CD4-positive, alpha-beta T cell treated with Interleukin-6 at 100 ng/mL for 8 hours (primary cell): ENCODE results near the gene SHANK2.
"Not testable (repeated sequence)": the region's sequence is repeated elsewhere in the genome, so short reads cannot be mapped to it uniquely, and the experiment has no call there.

ENCODE experiments used
- DNase-seq: peaks from one replicate; pipeline ENCODE4 v3.0.0-alpha.2; 2020; ENCODE audit warnings: mixed read lengths, low spot score

The SHANK2 gene

DNA sequence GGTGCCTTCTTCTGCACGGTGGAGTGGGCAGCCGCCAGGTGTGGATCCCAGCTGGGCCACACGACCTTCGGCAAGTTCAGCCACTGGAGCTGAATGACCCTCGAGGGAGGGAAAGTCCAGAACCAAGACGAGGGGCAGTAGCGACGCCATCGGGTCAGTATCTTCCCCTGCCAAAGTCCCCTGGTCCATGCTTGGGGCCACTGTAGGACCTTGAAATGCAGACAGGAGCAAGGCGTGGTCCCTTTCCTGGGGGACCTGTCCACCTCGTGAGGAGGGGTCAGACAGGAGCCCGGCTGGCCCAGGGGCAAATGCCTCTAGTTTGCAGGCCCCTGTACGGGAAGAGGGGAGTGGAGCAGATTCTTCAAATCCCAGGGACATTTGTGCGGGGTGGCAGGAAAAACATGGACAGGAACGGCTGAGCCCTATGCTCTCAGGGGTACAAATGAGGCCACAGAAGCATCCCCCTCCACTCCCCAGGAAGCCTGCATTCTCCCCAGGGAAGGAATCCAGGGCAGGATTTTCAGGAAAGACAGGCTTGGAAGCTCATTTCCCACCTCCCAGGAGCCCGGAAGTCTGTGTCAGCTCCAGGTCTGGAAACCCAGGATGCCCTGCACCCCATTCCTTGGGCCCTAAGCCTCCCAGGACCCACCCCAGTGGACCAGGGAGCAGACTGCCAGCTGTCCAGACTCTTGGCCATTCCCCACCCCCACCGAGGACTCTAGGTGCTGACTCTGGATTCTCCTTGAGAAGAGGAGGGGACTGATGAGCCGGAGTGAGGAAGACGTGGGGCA lies 6.6 kb downstream of the SHANK2 start:
- no peak for DNase-seq

DNA sequence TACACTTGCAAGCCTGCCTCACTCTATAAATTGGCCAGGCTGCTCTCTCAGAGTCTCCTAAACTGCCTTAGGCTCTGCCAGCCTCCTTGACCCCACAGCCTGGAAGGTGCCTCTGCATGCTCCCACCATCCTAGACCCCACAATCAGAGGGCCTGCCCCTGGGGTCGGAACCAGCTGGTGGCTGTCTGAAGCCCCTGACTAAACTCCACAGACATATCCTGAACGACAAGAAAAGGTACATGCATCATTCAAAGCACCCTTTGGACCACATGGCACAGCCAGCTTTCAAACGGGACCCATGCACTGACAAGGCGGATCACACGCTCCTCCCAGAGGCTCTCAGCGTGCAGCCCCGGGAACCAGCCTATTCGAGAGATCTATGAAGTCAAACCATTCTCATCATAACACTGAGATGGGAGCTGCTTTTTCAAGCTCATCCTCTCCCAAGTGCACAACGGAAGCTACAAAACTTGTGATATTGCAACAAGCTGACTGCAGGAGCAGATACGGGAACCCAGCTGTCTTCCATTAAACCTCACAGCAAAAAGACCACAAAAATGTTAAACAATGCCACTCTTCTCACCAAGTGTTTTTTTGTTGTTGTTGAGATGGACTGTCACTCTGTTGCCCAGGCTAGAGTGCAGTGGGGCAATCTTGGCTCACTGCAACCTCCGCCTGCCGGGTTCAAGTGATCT lies 8.1 kb downstream of the SHANK2 start:
- DNase-seq, result no peak

DNA sequence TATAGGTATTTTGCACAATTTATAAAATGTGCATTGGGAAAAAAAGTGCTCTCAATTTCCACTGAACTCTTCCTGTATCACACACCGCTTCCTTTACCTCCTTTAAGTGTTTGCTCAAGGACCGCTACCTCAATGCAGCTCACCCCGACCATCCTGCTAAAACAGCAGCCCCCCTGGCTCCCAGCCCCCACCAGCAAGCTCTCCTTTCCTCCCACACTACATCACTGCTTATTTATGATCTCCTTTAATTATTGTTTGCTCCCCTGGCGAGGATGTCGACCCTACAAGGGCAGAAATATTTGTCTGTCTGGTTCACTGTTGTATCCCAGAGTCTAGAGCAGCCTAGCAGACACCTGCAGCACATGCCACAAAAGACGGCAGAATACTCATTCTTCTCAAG lies 10.0 kb downstream of the SHANK2 start:
- DNase-seq, result no peak

DNA sequence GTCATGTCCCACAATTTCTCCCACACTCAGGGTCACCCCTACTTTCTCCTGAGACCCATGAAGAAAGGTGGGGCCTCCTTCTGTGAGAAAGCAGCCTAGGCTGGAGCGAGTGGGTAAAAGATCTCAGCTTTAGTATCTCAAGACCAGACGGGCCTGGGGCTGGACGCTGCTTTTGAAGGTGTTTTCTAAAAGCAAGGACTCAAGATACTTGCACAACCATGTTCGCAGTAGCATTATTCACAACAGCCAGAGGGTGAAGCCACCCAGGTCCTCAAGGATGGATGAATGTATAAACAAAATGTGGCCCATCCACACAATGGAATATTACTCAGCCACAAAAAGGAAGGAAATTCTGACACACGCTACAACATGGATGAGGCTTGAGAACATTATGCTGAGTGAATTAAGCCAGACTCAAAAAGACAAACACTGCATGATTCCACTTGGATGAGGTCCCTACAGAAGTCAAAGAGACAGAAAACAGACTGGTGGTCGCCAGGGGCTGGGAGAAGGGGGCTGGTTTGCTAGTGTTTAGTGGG lies 10.6 kb downstream of the SHANK2 start:
- DNase-seq, result no peak

DNA sequence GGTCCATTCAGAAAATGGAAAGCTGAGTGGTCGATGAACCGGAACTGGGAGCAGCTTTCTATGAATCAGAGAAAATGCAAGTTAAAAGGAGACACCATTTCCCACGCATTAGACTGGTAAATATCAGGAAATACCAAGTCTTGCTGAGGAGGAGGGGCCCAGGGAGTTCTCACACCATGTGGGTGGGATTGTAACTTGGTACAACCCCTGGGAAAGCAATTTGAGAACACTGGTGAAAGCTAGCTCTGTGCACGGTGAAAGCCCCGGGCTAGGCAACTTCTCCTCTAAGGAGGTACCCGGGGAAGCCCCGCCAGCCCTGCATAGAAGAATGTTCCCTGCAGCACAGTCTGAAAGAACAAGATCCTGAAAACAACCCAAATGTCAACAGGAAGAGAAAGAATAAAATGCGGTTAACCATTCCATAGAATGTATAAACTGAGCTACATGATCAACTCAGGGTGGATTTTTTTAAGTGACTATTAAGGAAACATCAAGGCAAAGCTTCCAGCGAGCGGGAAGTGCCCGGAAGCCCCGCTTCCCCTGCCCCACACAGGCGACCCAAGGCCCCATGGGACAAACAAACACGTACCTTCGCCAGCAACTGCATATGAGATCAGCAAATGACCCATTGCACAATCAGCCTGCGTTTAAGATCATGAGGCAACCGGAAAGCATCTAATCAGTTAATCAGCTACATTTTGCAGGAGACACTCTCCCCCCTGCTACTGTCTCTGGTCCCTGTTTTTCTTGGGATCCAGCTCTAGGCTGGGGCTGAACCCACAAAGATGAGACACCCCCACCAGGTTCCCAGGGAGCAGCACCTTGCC lies 11.3 kb downstream of the SHANK2 start:
- DNase-seq, result no peak

DNA sequence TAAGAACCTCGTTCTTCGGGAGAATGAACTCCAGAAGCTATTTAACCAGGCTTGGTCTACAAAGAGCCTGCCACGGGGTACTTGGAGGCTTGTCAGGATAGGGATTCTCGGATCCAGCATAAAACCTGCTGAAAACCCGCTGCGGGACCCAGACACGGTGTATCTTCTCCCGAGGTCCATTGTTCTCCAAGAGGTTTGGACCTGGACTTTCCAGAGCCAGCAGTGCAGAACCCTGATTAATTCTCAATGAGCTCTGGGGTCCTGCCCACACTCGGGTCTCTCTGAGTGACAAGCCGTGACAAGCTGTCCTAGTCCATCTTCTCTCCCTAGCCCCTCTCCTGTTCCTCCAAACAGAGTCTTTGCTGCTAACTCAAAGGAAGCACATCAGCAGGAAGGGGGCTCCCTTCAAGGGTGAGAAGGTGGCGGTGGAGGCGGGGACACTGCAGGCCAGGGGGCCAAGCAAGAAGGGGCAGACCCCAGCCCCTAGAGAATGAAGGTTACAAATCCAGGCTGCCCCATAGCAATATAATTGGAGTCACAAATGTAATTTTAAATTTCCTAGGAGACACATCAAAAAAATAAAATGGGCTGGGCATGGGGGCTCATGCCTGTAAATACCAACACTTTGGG lies 12.2 kb downstream of the SHANK2 start:
- no peak for DNase-seq

DNA sequence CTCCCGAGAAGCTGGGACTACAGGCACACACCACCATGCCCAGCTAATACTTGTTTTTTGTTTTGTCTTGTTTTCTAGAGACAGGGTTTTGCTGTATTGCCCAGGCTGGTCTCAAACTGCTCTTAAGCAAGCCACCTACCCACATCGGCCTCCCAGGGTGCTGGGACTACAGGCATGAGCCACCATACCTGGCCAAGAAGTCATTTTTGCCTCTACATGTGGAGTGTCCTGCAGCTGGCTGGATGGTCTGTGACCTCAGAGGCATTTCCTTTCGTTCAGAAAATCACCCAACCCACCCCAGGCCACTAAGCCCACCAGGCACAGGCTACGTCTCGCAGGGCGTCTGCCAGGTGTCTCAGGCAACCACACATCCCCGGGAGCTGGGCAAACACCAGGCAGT lies 12.8 kb downstream of the SHANK2 start:
- DNase-seq, result no peak

DNA sequence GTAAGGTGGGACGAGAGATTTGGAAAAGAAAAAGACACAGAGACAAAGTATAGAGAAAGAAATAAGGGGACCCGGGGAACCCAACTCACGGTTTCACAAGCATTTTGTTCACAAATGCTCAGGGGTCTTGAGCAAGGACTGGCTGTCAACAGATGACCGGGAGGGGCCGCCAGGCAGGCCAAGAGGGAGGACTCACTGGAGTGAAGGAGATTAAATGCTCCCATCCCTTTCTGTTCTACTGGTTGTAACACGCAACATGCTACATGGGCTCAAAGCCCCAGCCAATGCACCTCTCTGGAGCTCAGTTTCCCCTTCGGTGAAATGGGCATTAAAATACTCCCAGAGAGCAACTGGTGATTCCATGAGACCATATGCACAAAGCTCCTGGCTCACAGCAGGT lies 13.4 kb downstream of the SHANK2 start:
- DNase-seq, result no peak

DNA sequence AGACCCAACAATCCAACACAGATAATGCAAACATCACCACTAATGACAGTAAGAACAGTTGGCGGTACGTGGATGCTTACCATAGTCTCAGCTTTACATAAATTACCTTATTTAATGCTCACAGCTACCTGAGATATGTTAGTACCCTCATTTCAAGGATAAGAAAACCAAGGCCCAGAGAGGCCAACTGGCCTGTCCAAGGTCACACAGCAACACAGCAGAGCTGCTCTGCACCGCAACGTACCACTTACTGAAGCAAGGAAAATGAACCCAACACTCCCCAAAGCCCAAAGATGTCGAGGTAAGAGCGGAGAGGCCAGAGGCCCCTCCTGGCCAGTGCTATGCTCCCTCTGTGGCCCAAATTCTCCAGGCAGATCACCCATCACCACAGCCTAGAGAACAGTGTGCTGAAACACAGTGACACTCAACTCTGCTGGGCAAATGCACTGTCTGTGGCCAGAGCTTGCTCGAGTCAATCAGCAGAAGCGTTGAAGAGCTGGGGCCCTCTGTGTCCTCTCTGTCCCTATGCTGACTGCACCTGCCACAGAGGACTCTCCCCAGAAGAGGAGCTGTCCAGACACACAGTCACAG lies 14.0 kb downstream of the SHANK2 start:
- no peak for DNase-seq

DNA sequence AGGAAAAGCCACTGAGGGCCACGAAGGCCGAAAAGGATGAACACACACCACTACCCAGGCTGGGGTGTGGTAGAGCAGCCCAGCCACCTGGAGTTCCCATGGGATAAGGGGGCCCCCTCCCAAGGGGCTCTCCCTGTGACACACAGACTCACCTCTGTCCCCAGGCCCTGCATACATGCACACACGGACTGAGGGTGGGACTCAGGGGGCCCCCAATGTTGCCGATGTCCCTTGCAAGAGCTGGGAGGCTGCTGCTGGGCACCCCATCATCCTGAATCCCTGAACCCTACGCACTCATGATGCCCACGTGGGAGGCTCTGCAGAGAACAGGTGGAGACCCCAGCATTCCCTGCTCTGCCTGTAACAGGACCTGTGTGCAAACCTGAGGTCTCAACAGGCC lies 14.5 kb downstream of the SHANK2 start:
- DNase-seq, result no peak

DNA sequence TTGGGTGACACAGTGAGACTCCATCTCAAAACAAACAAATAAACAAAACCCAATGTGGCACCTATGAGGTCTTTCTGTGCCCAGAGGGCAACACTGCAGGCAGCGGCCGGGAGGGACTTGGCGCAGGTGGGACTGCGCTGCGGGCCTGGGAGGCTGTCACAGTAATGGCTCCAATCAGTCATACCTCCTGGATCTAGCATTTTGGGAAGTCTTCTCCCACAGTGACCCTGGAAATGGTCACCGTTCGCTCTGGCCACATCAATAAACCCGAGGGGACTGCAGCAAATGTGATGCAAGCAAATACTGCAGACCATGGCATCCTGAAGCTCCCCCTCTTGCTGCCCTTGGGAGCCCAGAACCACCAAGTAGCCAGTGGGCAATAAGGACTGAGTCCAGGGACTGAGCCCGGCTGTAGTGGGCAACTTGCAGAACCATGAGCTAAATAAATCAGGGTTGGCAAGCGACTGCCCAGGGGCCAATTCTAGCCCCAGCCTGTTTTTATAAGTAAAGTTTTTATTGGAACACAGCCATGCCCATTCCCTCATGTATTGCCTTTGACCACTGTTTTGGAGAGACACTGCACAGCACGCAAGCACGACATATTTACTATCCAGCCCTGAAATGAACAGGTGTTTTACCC lies 15.4 kb downstream of the SHANK2 start:
- DNase-seq, result no peak

DNA sequence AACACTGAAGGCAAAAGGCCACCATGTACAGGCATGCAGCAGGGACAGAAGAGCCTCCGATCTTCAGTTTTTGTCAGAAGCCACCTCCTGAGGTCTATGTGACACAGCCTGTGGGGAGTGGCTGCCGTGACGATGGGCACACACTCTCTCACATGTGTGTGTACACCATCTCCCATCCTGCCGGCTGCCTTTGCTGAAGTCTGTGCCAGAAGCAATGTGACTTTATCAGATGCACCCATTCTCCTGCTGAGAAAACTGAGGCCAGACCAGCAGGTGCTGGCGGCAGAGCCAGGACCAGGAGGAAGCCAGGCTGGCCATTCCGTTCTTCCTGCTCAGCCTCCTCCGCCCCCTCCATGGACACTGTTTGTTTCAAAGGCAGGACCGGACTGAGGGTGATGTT lies 16.7 kb downstream of the SHANK2 start:
- no peak for DNase-seq

DNA sequence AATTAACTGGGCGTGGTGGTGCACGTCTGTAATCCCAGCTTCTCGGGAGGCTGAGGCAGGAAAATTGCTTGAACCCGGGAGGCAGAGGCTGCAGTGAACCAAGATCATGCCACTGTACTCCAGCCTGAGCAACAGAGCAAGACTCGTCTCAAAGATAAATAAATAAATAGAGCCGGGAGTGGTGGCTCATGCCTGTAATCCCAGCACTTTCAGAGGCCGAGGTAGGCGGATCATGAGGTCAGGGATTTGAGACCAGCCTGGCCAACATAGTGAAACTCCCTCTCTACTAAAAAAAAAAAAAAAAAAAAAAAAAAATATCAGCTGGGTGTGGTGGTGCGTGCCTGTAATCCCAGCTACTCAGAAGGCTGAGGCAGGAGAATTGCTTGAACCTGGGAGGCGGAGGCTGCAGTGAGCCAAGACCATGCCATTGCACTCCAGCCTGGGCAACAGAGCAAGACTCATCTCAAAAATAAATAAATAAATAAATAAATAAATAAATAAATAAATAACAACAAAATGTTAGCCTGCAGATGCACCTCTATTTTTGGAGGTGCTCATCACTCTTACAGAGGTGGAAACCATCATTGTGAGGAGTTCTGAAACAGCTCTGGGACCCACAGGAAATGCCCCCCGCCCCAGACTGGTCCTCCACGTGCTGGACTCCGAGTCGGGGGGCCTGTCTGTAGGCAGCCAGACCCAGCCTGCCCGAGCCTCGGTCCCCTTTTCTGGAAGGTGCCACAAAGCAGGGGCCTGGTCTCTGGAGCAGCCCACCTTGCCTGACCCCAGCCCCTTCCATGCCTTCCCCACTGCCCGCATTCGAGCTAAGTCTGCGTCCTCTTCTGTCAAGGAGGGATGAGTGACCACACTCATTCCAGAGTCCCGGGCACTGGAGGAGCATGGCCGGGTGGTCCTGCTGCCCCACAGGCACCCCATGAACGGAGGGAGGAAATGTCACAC lies 18.2 kb downstream of the SHANK2 start:
- DNase-seq, result not testable (repeated sequence)

DNA sequence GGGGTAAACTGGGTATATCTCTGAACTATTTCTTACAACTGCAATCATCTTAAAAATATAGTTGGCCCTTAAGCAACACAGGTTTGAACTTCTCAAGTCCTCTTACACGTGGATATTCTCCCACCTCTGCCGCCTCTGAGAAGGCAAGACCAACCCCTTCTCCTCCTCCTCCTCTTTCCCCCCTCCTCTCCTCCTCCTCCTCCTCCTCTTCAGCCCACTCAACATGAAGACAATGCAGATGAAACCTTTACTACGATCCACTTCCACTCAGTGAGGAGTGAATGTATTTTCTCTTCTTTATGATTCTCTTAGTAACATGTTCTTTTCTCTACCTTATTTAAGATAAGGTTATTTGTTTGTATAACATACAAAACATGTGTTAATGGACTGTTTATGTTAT lies 20.0 kb downstream of the SHANK2 start:
- no peak for DNase-seq

DNA sequence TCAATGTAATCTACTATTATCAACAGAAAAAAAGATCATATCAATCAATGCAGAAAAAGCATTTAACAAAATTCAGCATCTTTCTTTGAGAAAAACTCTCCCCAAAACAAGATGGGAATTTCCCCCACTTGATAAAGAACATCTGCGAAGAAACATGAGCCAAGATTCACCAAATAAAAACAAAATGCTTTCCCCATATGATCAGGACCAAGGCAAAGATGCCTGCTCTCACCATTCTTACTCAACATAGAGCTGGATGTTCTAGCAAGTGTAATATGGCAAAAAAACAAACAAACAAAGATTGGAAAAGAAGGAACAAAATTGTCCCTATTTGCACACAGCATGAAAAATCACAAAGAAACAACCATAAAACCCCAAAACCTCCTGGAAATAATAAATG lies 23.4 kb downstream of the SHANK2 start:
- DNase-seq, result no peak

DNA sequence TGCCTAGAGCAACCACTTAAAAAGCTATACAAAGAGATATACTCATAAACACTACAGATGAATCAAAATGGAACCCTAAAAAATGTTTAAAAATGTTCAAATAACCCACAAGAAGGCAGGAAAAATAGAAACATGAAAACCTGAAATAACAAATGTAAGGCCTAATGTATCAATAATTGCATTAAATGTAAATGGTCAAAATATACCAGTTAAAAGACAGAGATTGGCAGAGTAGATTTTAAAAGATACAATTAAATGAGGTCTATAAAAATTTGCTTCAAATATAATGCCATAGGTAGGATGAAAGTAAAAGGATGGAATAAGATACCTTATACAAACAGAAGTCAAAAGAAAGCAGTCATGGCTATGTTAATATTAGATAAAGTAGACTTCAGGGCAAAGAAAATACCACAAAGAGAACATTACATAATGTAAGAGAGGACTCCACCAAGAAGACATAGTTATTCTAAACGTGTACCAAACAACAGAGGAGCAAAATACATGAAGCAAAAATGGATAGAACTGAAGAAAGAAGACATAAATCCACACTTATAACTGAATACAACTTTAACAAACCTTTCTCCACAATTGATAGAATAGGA lies 25.2 kb downstream of the SHANK2 start:
- no peak for DNase-seq

DNA sequence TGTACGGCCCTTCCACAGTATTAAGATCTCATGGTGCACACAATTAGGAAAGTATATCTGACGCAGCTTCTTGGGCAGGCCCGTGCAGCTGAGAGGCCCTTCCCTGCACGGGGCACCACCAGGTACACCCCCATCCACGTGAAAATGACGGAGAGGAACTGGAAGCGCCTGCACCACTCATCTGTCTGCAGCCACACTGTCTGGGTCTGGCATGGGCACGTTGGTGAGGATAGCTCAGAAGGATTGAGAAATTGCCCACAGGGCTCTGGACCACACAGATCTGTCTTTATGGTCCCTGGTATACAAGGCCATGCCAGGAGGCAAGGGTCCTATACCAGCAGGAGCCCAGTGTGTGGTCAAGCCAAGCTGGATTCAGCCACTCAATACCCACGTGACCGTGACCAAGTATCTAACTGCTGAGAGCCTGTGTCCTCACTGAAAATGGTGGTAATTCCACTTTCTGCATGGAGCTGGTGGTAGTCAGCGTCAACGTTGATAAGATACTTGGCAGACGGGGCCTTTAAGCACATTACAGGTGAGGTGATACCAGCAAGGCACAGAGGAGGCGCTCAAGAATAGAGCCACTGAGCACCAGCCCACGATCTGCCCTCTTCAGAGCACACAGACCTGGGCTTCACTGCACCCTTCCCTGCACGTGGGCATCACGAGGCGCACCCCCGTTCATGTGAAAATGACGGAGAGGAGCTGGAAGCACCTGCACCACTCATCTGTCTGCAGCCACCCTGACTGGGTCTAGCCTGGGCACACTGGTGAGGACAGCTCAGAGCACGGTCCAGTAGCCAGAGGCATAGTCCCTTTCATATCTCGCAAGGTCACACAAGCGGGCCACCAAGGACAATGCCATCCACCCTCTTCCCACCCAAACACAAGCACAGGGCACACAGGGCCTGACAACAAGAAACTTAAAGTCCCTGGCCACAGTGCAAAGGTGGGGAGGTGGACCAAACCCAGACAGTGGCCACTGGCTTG lies 28.4 kb downstream of the SHANK2 start:
- no peak for DNase-seq

DNA sequence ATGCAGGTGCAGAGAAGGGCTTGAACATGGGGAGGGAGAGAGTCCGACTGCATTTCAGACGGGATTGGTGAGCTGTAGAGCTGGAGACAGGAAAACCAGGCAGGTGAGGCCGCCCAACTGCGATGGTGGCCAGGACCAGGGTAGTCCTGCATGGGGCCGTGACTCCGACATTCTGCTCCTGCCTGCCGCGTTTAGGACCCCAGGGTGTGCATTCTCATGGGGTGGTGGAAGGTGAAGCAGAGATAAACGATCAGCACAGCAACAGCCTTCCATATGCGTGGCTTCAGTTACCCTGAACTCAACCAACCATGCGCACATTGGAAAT lies 29.3 kb downstream of the SHANK2 start:
- DNase-seq, result no peak
